Neural cell (in vitro differentiated cells): Measurements from ENCODE around the gene HOXC13.

ENCODE experiments used
- CTCF ChIP-seq: fragments of 450-650 bp; IDR thresholded peaks from 2 replicates; pipeline ENCODE4 v1.5.1; 2014; ENCODE audit warnings: antibody characterized with exemption, mild to moderate bottlenecking, moderate library complexity; ENCODE audit not compliant: poor library complexity, severe bottlenecking
- EZH2 ChIP-seq: fragments of 200-600, 300-800 bp; shearing (Covaris generic), sonication (generic); IDR thresholded peaks from 2 replicates; pipeline ENCODE4 v1.6.1; 2014; ENCODE audit warnings: antibody characterized with exemption, low read length, borderline replicate concordance, mild to moderate bottlenecking; ENCODE audit not compliant: insufficient read depth, poor library complexity, severe bottlenecking
- POLR2AphosphoS5 ChIP-seq: IDR thresholded peaks from 2 replicates; pipeline ENCODE4 v1.6.1; 2012
- RAD21 ChIP-seq: fragments of 450-650 bp; conservative IDR thresholded peaks from 2 replicates; pipeline ENCODE4 v1.6.1; 2014; ENCODE audit warnings: antibody characterized with exemption, mild to moderate bottlenecking, moderate library complexity
- REST ChIP-seq: IDR thresholded peaks from 2 replicates; pipeline ENCODE4 v1.6.1; 2012; ENCODE audit warnings: borderline replicate concordance
- SMC3 ChIP-seq: fragments of 450-650 bp; conservative IDR thresholded peaks from 2 replicates; pipeline ENCODE4 v1.6.1; 2014; ENCODE audit warnings: antibody characterized with exemption, mild to moderate bottlenecking, moderate library complexity; ENCODE audit not compliant: poor library complexity

GRCh38 chr12:53980802-53981496 lies 42.3 kb downstream of the HOXC13 start:
- TF ChIP-seq CTCF, result no peak
- no peak for TF ChIP-seq EZH2
- TF ChIP-seq POLR2AphosphoS5, result no peak
- no peak for TF ChIP-seq REST
- no peak for TF ChIP-seq SMC3
- no peak for TF ChIP-seq RAD21
